Panc1 (cell line): Measurements from ENCODE around the gene PPP3R1. TPM values are rescaled to one million over a fixed set of nuclear protein-coding genes. Genes with fewer than 3 reads are reported as not detected.

ENCODE experiments used
- ATAC-seq: fragments of 200-7000 bp; cut with Tn5 transposase; 2 replicates; pipeline ENCODE4 v1.9.1; 2020; ENCODE audit warnings: mild to moderate bottlenecking, moderate library complexity
- BruUV-seq: library from RNA; stranded (reverse); fragments of 400-500 nt; replicated peaks from 2 replicates; lab custom pipeline; 2021; lab: Mats Ljungman, UMichigan
- CTCF ChIA-PET: fragments of 300-600 bp; sonication (Branson Sonifier 250); formaldehyde crosslinking; loops from one replicate; lab custom pipeline; 2022; ENCODE audit warnings: antibody characterized with exemption; lab: Charles Lee
- POLR2A ChIA-PET: fragments of 300-600 bp; sonication (Branson Sonifier 250); formaldehyde crosslinking; loops from one replicate; lab custom pipeline; 2022; ENCODE audit warnings: antibody characterized with exemption; lab: Charles Lee
- DNase-seq: peaks from one replicate; pipeline ENCODE4 v3.0.0-alpha.2; 2010; ENCODE audit warnings: low read depth, low spot score
- H3K27ac ChIP-seq: 2 replicates; pipeline ENCODE4 v1.5.1; 2011; ENCODE audit warnings: mild to moderate bottlenecking, low read length, inconsistent platforms
- H3K27me3 ChIP-seq: fragments of 200-500 bp; sonication (Bioruptor generic); 2 replicates; pipeline ENCODE4 v1.6.0; 2014; ENCODE audit warnings: low read length, inconsistent platforms; ENCODE audit not compliant: control insufficient read depth, insufficient read depth
- H3K36me3 ChIP-seq: fragments of 200-500 bp; sonication (Bioruptor generic); 2 replicates; pipeline ENCODE4 v1.5.1; 2014; ENCODE audit warnings: inconsistent platforms, mild to moderate bottlenecking, low read length, moderate library complexity; ENCODE audit not compliant: control insufficient read depth, insufficient read depth
- H3K4me1 ChIP-seq: 2 replicates; pipeline ENCODE4 v1.5.1; 2011; ENCODE audit warnings: inconsistent platforms, mild to moderate bottlenecking, low read length, moderate library complexity; ENCODE audit not compliant: control insufficient read depth, insufficient read depth
- H3K4me3 ChIP-seq, 2 experiments: 2 replicates each; pipeline ENCODE4 v1.5.1; 2011 to 2012; ENCODE audit warnings: low read depth in 2 of 2, low read length in 2 of 2, mild to moderate bottlenecking in 2 of 2, inconsistent platforms in 1 of 2, moderate library complexity in 1 of 2
- H3K9me3 ChIP-seq: fragments of 200-500 bp; sonication (Bioruptor generic); 2 replicates; pipeline ENCODE4 v1.5.1; 2014; ENCODE audit warnings: low read depth, mild to moderate bottlenecking, inconsistent platforms, low read length, moderate library complexity; ENCODE audit not compliant: control insufficient read depth, insufficient read depth
- CTCF ChIP-seq: fragments of 450-650 bp; IDR thresholded peaks from 2 replicates; pipeline ENCODE4 v1.5.1; 2017; ENCODE audit warnings: mild to moderate bottlenecking
- POLR2AphosphoS5 ChIP-seq: IDR thresholded peaks from 2 replicates; pipeline ENCODE4 v1.6.1; 2012; ENCODE audit warnings: mild to moderate bottlenecking, low read depth, low read length, moderate library complexity
- REST ChIP-seq, 2 experiments: IDR thresholded peaks; 2 replicates each; pipeline ENCODE4 v1.6.1; 2011 to 2012; ENCODE audit warnings: low read depth in 2 of 2, control low read depth in 1 of 2, low read length in 1 of 2, mild to moderate bottlenecking in 1 of 2, moderate library complexity in 1 of 2; ENCODE audit not compliant: insufficient read depth in 1 of 2
- SIN3A ChIP-seq: IDR thresholded peaks from 2 replicates; pipeline ENCODE4 v1.6.1; 2012; ENCODE audit warnings: low read depth, mild to moderate bottlenecking, low read length, moderate library complexity, borderline replicate concordance; ENCODE audit not compliant: insufficient read depth
- TCF7L2 ChIP-seq: IDR thresholded peaks from 2 replicates; pipeline ENCODE4 v1.6.1; 2011; ENCODE audit warnings: mild to moderate bottlenecking, low read depth, low read length, inconsistent platforms
- in situ Hi-C: cut with HindIII; loops from 2 replicates; pipeline ENCODE4 v1.10.0; 2016; ENCODE audit warnings: low sequenced_read_pairs, low pct_unique_long_range_greater_than_20kb
- intact Hi-C: fragments of 100-400 bp; cut with micrococcal nuclease; formaldehyde crosslinking; loops from one replicate; pipeline ENCODE4 v1.10.0; 2022; ENCODE audit not compliant: unreplicated experiment
- total RNA-seq: library from RNA; stranded (reverse); gene quantifications from one replicate; pipeline ENCODE4 v1.2.1, GENCODE V29; 2021; ENCODE audit not compliant: unreplicated experiment

Gene PPP3R1
- total RNA-seq, 1 experiment from 2014 or later: 77.9 TPM

GRCh38 chr2:68226794-68227193, 25.5 kb downstream of the PPP3R1 start:
- H3K4me3 ChIP-seq: no peak overlapping the region
- no peak for DNase-seq
- no TSS peak for BruUV-seq
- in situ Hi-C loops (no loop called here), intact Hi-C loops (no loop called here)
- CTCF ChIA-PET: no interaction called here
- H3K36me3 ChIP-seq: no peaks in the 10 kb centered on the region; the same call in 1 of the 2 replicates
- no peak overlapping the region for H3K27ac ChIP-seq
- H3K27me3 ChIP-seq: no peaks in the 10 kb centered on the region
- POLR2A ChIA-PET: no interaction called here
- H3K4me1 ChIP-seq: peaks cover 27% of the 10 kb centered on the region
- ATAC-seq: no peak
- H3K9me3 ChIP-seq: no peaks in the 10 kb centered on the region
- TF ChIP-seq SIN3A (no peak), REST (IDR thresholded peaks at IDR 0.05; ENCODE audit: insufficient read depth in 1 of 2, low read depth in 2 of 2, low read length in 1 of 2) (no peak), TCF7L2 (no peak), CTCF (no peak), POLR2AphosphoS5 (no peak)

GRCh38 chr2:68225119-68225632, 27.2 kb downstream of the PPP3R1 start:
- Histone ChIP-seq H3K27me3 (no peaks in the 10 kb centered on the region), H3K9me3 (no peaks in the 10 kb centered on the region), H3K36me3 (no peaks in the 10 kb centered on the region; the same call in 1 of the 2 replicates), H3K4me1 (peaks cover 15% of the 10 kb centered on the region), H3K27ac (peak overlapping the region; percentile 11; the same call in 1 of the 2 replicates), H3K4me3 (no peak overlapping the region)
- BruUV-seq: no TSS peak
- in situ Hi-C loops (no loop called here), intact Hi-C loops (no loop called here)
- TF ChIP-seq TCF7L2 (no peak), POLR2AphosphoS5 (no peak), REST (IDR thresholded peaks at IDR 0.05; ENCODE audit: insufficient read depth in 1 of 2, low read depth in 2 of 2, low read length in 1 of 2) (no peak), CTCF (peak; percentile 73)
- ChIA-PET CTCF (interaction anchor here (0.7 to 1.0 kb wide), 2 partner anchors 29 to 50 kb away, joined by 3 to 6 read pairs; no protein-coding TSS in a partner anchor), POLR2A (no interaction called here)
- DNase-seq (peak; percentile 30), ATAC-seq (peak; percentile 96)
